Measurements from ENCODE around the gene SDK1. TPM values are rescaled to one million over a fixed set of nuclear protein-coding genes. Genes with fewer than 3 reads are reported as not detected.
A peak's percentile ranks its signal among the peaks of the same experiment; 100 is the strongest.

Gene SDK1
- total and polyA plus RNA-seq, 2 experiments from 2014 or later = 2.1 to 10.0 TPM

DNA sequence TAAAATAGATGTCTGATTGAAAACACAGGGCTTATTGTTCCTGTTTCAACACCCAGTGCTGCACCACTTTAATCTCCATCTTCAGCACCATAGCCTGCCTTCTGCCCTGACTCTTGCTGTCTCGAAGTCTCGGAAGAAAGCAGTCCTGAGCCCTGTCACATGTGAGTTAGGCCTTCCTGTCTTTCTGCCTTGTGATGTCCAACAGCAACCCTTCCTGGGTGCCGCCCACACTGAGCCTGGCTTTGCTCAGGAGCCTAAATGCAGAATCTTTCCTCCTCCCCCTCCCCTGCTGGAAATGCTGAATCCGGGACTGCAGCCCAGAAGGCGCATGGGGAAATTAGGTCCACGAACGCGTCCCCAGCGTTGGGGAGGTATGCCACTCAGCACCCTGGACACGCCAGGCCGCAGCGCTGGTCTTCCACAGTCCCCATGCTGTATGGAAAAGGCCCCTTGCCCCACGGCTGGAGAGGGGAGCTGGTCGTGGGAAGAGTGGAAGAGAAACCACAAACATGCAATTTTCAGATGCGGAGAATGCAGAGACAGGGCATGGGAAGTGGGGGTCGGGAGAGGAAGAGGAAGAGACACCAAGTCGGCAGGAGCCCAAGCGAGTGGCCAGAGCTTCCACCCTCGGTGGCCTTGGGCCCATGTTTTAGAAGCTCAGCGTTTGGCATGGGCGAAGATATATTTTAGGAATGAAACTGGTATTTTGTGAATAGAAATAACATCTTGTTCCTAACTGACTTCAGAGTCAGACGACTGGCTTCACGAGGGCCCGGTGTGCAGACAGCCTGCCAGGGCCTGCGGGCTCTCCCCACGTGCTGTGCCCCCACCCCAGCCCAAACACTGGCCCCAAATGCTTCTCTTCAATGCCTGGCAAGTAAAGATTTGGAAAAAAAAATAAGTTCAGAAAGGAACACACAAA lies 724.9 kb downstream of the SDK1 start:
- Histone ChIP-seq H3K27me3 (ENCODE audit: insufficient read depth) (no peaks in the 10 kb centered on the region), H3K4me1 (ENCODE audit: insufficient read depth) (no peaks in the 10 kb centered on the region; the same call in 1 of the 2 replicates), H3K27ac (ENCODE audit: low read depth) (no peak overlapping the region), H4K20me1 (replicated peaks; ENCODE audit: insufficient read depth) (no peaks in the 10 kb centered on the region), H3K79me2 (replicated peaks; ENCODE audit: insufficient read depth) (no peaks in the 10 kb centered on the region), H3K4me3 (no peak overlapping the region), H3K36me3 (ENCODE audit: insufficient read depth) (no peaks in the 10 kb centered on the region), H3F3A (replicated peaks; ENCODE audit: low read depth) (no peaks in the 10 kb centered on the region), H3K9me2 (ENCODE audit: insufficient read depth) (peaks cover 3% of the 10 kb centered on the region; the same call in 1 of the 2 replicates), H3K4me2 (no peak overlapping the region), H2AFZ (peak overlapping the region; percentile 69; the same call in 1 of the 2 replicates)
- H3K4me1 Mint-ChIP-seq = peaks cover 29% of the 10 kb centered on the region
- no peak for DNase-seq (ENCODE audit: low spot score)
- H3K9me3 Mint-ChIP-seq = peaks cover 3% of the 10 kb centered on the region; the same call in 2 of the 3 replicates
- H3K4me3 Mint-ChIP-seq = no peak overlapping the region
- peaks cover 3% of the 10 kb centered on the region for H3K27me3 Mint-ChIP-seq (ENCODE audit: insufficient read depth, low read depth, poor library complexity)
- H3K36me3 Mint-ChIP-seq (ENCODE audit: low read depth) = peaks cover 7% of the 10 kb centered on the region; the same call in 2 of the 3 replicates
- H3K27ac Mint-ChIP-seq = no peak overlapping the region
- TF ChIP-seq ZNF114 (CRISPR knock-in tag; IDR thresholded peaks at IDR 0.05) (no peak), EZH2 (IDR thresholded peaks at IDR 0.05; ENCODE audit: low read depth, unreplicated experiment) (no peak), STAT1 (IDR thresholded peaks at IDR 0.05; ENCODE audit: unreplicated experiment) (no peak), ZNF462 (CRISPR knock-in tag; IDR thresholded peaks at IDR 0.05) (no peak), NANOG (IDR thresholded peaks at IDR 0.05; ENCODE audit: borderline replicate concordance) (no peak), ETS1 (IDR thresholded peaks at IDR 0.05) (no peak), POLR2AphosphoS5 (IDR thresholded peaks at IDR 0.05; ENCODE audit: low read depth) (no peak), EZH2phosphoT487 (IDR thresholded peaks at IDR 0.05; ENCODE audit: unreplicated experiment) (no peak), CREB1 (CRISPR knock-in tag; IDR thresholded peaks at IDR 0.05; ENCODE audit: low read depth) (no peak), ZNF331 (CRISPR knock-in tag; IDR thresholded peaks at IDR 0.05; ENCODE audit: low read depth) (no peak), JUNB (IDR thresholded peaks at IDR 0.05; ENCODE audit: unreplicated experiment) (no peak)
- TF ChIP-seq, protein P1, sequence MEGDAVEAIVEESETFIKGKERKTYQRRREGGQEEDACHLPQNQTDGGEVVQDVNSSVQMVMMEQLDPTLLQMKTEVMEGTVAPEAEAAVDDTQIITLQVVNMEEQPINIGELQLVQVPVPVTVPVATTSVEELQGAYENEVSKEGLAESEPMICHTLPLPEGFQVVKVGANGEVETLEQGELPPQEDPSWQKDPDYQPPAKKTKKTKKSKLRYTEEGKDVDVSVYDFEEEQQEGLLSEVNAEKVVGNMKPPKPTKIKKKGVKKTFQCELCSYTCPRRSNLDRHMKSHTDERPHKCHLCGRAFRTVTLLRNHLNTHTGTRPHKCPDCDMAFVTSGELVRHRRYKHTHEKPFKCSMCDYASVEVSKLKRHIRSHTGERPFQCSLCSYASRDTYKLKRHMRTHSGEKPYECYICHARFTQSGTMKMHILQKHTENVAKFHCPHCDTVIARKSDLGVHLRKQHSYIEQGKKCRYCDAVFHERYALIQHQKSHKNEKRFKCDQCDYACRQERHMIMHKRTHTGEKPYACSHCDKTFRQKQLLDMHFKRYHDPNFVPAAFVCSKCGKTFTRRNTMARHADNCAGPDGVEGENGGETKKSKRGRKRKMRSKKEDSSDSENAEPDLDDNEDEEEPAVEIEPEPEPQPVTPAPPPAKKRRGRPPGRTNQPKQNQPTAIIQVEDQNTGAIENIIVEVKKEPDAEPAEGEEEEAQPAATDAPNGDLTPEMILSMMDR (conservative IDR thresholded peaks at IDR 0.05; ENCODE audit: low read depth in 2 of 2) = no peak
- TF ChIP-seq, protein P2, sequence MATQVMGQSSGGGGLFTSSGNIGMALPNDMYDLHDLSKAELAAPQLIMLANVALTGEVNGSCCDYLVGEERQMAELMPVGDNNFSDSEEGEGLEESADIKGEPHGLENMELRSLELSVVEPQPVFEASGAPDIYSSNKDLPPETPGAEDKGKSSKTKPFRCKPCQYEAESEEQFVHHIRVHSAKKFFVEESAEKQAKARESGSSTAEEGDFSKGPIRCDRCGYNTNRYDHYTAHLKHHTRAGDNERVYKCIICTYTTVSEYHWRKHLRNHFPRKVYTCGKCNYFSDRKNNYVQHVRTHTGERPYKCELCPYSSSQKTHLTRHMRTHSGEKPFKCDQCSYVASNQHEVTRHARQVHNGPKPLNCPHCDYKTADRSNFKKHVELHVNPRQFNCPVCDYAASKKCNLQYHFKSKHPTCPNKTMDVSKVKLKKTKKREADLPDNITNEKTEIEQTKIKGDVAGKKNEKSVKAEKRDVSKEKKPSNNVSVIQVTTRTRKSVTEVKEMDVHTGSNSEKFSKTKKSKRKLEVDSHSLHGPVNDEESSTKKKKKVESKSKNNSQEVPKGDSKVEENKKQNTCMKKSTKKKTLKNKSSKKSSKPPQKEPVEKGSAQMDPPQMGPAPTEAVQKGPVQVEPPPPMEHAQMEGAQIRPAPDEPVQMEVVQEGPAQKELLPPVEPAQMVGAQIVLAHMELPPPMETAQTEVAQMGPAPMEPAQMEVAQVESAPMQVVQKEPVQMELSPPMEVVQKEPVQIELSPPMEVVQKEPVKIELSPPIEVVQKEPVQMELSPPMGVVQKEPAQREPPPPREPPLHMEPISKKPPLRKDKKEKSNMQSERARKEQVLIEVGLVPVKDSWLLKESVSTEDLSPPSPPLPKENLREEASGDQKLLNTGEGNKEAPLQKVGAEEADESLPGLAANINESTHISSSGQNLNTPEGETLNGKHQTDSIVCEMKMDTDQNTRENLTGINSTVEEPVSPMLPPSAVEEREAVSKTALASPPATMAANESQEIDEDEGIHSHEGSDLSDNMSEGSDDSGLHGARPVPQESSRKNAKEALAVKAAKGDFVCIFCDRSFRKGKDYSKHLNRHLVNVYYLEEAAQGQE (IDR thresholded peaks at IDR 0.05; ENCODE audit: unreplicated experiment) = no peak
- peak; percentile 41; the same call in 1 of the 3 replicates for ATAC-seq

Measured in GM23338 (cell line).